A204.1 (cell line): ENCODE measurements around the gene KLF6.

Source experiments
- FAIRE-seq: peaks from 2 replicates; lab custom pipeline; 2012; peaks lifted over from hg19 to GRCh38; lab: Jason Lieb, UNC

The KLF6 gene

GRCh38 chr10:3811291-3811870, 26.4 kb upstream of the KLF6 start:
- FAIRE-seq, result no peak

GRCh38 chr10:3808689-3809199, 23.7 kb upstream of the KLF6 start:
- no peak for FAIRE-seq

GRCh38 chr10:3807928-3808496, 23.0 kb upstream of the KLF6 start:
- FAIRE-seq, result no peak

GRCh38 chr10:3807211-3807927, 22.4 kb upstream of the KLF6 start:
- FAIRE-seq, result no peak

- no peak for FAIRE-seq
These were observed 21.6 kb upstream of the KLF6 start for GRCh38 chr10:3806603-3807002.

- no peak for FAIRE-seq
These were observed 20.9 kb upstream of the KLF6 start for GRCh38 chr10:3805791-3806461.

- no peak for FAIRE-seq
These were observed 20.3 kb upstream of the KLF6 start for GRCh38 chr10:3805201-3805790.

- FAIRE-seq, result no peak
These were observed 19.1 kb upstream of the KLF6 start for GRCh38 chr10:3803927-3804741.

- FAIRE-seq, result no peak
These were observed 18.4 kb upstream of the KLF6 start for GRCh38 chr10:3803295-3803926.

GRCh38 chr10:3802526-3803265, 17.7 kb upstream of the KLF6 start:
- no peak for FAIRE-seq

GRCh38 chr10:3801558-3802192, 16.7 kb upstream of the KLF6 start:
- FAIRE-seq, result no peak

- FAIRE-seq, result no peak
These were observed 15.6 kb upstream of the KLF6 start for GRCh38 chr10:3800586-3800985.

GRCh38 chr10:3797750-3798149, 12.7 kb upstream of the KLF6 start:
- FAIRE-seq, result no peak

GRCh38 chr10:3793553-3793952, 8.5 kb upstream of the KLF6 start:
- FAIRE-seq, result no peak

GRCh38 chr10:3792710-3793219, 7.8 kb upstream of the KLF6 start:
- no peak for FAIRE-seq

GRCh38 chr10:3791974-3792633, 7.1 kb upstream of the KLF6 start:
- no peak for FAIRE-seq

- no peak for FAIRE-seq
These were observed 5.8 kb upstream of the KLF6 start for GRCh38 chr10:3790858-3791257.

- FAIRE-seq, result no peak
These were observed 5.3 kb upstream of the KLF6 start for GRCh38 chr10:3790272-3790671.

GRCh38 chr10:3789621-3790020, 4.6 kb upstream of the KLF6 start:
- FAIRE-seq, result no peak
